Measurements from ENCODE around the gene PHACTR1.
"Not testable (repeated sequence)": the region's sequence is repeated elsewhere in the genome, so short reads cannot be mapped to it uniquely, and the experiment has no call there.

Gene PHACTR1

DNA sequence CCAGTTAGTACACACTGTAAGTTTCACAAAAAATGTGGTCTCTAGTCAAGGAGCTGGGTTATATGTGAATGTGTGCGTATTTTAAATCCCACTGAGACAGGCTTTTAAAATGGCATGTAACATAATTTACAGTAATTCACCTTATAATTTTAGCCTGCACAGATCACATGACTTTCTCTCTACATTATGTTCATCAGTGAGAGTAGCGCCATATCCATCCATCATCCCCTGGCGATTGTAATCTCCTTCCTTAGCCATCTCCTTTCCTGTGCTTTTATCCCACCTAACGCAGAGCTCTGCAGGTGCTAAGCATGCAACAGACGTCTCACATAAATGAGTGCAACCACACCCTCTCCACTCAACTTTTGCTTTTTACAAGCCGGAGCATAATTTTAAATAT, 401.0 kb downstream of the PHACTR1 start:
- H3K27me3 ChIP-seq (ENCODE audit: control insufficient read depth, insufficient read depth, low read length, poor library complexity, severe bottlenecking) = no peaks in the 10 kb centered on the region
- H3K27ac ChIP-seq (ENCODE audit: insufficient read depth, low read depth, low read length, poor library complexity, severe bottlenecking) = no peak overlapping the region
- peaks cover 14% of the 10 kb centered on the region for H3K4me1 ChIP-seq (ENCODE audit: control insufficient read depth, insufficient read depth, low read length)
- 71 to 87% methylated on average over 5 to 6 of the region's 6 CpGs for WGBS, 2 experiments
- no peaks in the 10 kb centered on the region for H3K36me3 ChIP-seq (ENCODE audit: control insufficient read depth, insufficient read depth, low read length)
- H3K9me3 ChIP-seq (ENCODE audit: control insufficient read depth, low read length) = no peaks in the 10 kb centered on the region
- H3K4me3 ChIP-seq (ENCODE audit: insufficient read depth, low read depth, low read length) = no peak overlapping the region

DNA sequence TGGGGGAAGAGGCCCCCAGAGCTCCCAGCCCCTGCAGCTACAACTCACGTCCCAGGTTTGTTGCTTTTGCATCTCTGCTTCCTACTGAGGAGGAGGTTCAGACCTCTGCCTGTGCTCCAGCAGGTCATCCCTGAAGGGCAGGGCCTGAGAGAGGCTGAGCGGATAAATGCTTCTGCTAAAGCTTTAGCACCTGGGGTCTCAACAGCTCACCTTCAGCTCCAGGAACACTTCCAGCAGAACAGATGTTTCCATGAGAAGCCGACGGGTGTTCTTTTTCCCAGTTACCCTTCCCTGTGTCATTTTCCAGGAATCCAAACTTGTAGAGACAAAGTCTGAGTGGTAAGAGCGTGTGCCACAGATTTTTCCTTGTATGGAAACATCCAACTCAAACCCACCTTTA, 403.0 kb downstream of the PHACTR1 start:
- no peaks in the 10 kb centered on the region for H3K9me3 ChIP-seq (ENCODE audit: control insufficient read depth, low read length)
- H3K27ac ChIP-seq (ENCODE audit: insufficient read depth, low read depth, low read length, poor library complexity, severe bottlenecking) = no peak overlapping the region
- H3K27me3 ChIP-seq (ENCODE audit: control insufficient read depth, insufficient read depth, low read length, poor library complexity, severe bottlenecking) = no peaks in the 10 kb centered on the region
- H3K4me1 ChIP-seq (ENCODE audit: control insufficient read depth, insufficient read depth, low read length) = peaks cover 8% of the 10 kb centered on the region
- H3K36me3 ChIP-seq (ENCODE audit: control insufficient read depth, insufficient read depth, low read length) = no peaks in the 10 kb centered on the region
- WGBS, 2 experiments = 79 to 80% methylated on average over 5 of the region's 5 CpGs
- H3K4me3 ChIP-seq (ENCODE audit: insufficient read depth, low read depth, low read length) = no peak overlapping the region

DNA sequence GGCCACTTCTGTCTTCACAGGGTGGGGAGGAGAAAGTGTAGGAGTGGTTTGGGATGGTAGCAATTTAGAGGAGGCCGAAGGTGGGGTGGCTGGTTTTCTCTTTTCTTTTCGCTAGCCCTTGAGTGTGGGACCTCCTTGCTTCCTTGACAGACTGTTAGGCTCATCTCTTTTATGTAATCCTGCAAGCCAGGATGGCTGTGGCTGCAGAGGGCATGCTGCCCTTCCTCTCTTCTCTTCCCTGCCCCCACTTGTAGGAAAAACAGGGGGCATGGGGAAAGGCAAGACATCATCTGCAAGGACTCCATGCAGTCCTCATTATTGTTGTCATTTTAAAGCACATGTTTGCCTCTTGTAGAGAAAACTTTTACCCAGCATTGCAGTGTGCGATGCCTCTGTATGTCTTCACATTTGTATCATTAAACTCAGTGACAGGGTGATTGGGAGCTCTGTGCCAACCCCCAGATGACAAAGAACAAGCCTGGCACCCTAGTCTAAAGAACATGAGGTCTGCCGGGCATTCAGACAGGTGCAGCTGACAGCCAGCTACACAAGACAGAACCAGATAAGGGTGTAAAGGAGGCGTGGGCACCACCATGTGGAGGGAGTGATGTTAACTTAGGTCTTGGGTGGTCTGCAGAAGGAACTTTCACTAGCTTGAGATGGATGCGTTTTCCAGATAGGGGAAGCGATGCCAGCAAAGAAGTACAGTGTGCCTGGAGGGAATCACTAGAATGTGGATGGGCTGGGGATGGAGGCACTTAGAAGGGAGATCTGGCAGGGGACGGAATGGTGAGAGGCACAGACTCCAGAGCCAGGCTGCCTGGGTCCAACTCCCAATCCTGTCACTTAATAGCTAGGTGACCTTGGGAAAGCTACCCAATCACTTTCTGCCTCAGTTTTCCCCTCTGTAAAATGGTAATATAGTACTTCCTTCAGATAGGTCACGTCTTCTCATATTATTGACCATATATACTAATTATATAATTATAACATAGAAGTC, 404.2 kb downstream of the PHACTR1 start:
- peaks cover 8% of the 10 kb centered on the region for H3K4me1 ChIP-seq (ENCODE audit: control insufficient read depth, insufficient read depth, low read length)
- WGBS, 2 experiments = 83 to 84% methylated on average over 8 of the region's 9 CpGs
- no peaks in the 10 kb centered on the region for H3K36me3 ChIP-seq (ENCODE audit: control insufficient read depth, insufficient read depth, low read length)
- H3K9me3 ChIP-seq (ENCODE audit: control insufficient read depth, low read length) = no peaks in the 10 kb centered on the region
- no peaks in the 10 kb centered on the region for H3K27me3 ChIP-seq (ENCODE audit: control insufficient read depth, insufficient read depth, low read length, poor library complexity, severe bottlenecking)
- no peak overlapping the region for H3K4me3 ChIP-seq (ENCODE audit: insufficient read depth, low read depth, low read length)
- H3K27ac ChIP-seq (ENCODE audit: insufficient read depth, low read depth, low read length, poor library complexity, severe bottlenecking) = no peak overlapping the region

DNA sequence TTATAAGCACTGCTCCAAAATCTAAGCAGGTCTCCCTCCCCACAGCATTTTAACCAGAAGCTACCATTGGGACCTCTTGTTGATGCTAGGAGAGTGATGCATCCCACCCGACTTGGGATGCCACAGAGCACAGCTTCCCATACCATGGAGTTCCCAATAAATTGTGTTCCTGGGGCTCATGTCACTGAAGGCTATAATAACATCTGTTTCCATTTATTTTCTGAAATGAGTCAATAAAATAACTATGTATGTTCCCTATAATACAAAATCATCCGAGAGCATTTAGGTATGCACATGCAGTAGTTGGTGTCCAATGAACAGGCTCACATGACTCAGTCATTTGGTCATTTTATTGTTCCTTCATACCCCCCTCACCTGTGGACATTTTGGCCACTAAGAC, 407.6 kb downstream of the PHACTR1 start:
- no peaks in the 10 kb centered on the region for H3K27me3 ChIP-seq (ENCODE audit: control insufficient read depth, insufficient read depth, low read length, poor library complexity, severe bottlenecking)
- no peak overlapping the region for H3K27ac ChIP-seq (ENCODE audit: insufficient read depth, low read depth, low read length, poor library complexity, severe bottlenecking)
- H3K4me3 ChIP-seq (ENCODE audit: insufficient read depth, low read depth, low read length) = no peak overlapping the region
- no peaks in the 10 kb centered on the region for H3K36me3 ChIP-seq (ENCODE audit: control insufficient read depth, insufficient read depth, low read length)
- H3K4me1 ChIP-seq (ENCODE audit: control insufficient read depth, insufficient read depth, low read length) = peaks cover 8% of the 10 kb centered on the region
- 85 to 92% methylated on average over 2 of the region's 2 CpGs for WGBS, 2 experiments
- H3K9me3 ChIP-seq (ENCODE audit: control insufficient read depth, low read length) = no peaks in the 10 kb centered on the region

DNA sequence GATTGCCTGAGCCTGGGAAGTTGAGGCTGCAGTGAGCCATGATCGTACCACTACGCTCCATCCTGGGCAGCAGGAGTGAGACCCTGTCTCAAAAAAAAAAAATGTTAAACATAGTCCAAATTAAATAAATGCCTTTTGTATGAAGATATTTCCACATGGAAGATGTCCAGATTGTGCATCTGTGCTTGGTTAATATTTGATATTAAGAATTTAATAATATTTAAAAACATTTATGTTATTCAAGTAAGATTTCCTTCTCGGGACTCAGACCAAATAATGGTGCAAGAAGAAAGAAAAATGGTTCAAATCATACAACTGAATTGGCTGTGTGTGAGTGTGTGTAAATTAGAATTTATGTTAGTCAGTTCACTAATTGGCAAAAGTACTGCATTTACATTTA, 409.3 kb downstream of the PHACTR1 start:
- Histone ChIP-seq H3K36me3 (ENCODE audit: control insufficient read depth, insufficient read depth, low read length) (no peaks in the 10 kb centered on the region), H3K4me1 (ENCODE audit: control insufficient read depth, insufficient read depth, low read length) (no peaks in the 10 kb centered on the region), H3K4me3 (ENCODE audit: insufficient read depth, low read depth, low read length) (no peak overlapping the region), H3K27ac (ENCODE audit: insufficient read depth, low read depth, low read length, poor library complexity, severe bottlenecking) (no peak overlapping the region), H3K27me3 (ENCODE audit: control insufficient read depth, insufficient read depth, low read length, poor library complexity, severe bottlenecking) (no peaks in the 10 kb centered on the region), H3K9me3 (ENCODE audit: control insufficient read depth, low read length) (no peaks in the 10 kb centered on the region)
- 90 to 96% methylated on average over 3 of the region's 3 CpGs for WGBS, 2 experiments

DNA sequence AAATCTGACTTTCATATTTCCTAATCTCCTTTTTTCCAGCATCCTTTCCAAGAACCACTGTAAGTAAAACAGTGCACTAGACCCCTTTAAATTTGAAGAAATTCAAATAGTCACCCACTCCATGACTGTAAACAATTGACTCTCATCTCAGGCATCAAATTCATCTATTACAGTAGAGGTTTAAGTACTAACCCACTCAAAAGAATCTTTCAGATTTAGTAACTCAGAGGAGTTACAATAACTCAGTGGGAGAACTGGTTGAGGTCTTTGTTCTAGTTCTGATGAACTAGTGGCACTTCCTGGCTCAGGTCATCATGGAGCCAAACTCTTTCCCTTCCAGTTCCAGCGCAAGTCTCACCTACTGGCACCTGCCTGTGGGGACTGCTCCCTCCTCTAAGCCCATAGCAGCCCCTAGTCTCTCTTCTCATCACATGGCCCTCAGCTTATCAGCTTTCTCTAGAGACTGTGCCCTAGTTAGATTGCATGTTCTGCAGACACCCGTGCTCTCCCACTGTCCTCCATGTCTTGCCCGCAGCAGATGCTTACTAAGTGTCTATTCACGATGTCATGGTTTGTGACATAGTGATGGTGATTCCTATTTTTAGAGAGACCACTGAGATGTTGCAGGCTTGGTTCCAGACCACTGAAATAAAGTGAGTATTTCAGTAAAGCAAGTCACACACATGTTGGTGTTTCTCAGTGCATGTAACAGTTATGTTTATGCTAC, 415.5 kb downstream of the PHACTR1 start:
- no peaks in the 10 kb centered on the region for H3K27me3 ChIP-seq (ENCODE audit: control insufficient read depth, insufficient read depth, low read length, poor library complexity, severe bottlenecking)
- no peaks in the 10 kb centered on the region for H3K36me3 ChIP-seq (ENCODE audit: control insufficient read depth, insufficient read depth, low read length)
- no peaks in the 10 kb centered on the region for H3K9me3 ChIP-seq (ENCODE audit: control insufficient read depth, low read length)
- WGBS, 2 experiments = 90 to 92% methylated on average over 4 of the region's 4 CpGs
- H3K4me3 ChIP-seq (ENCODE audit: insufficient read depth, low read depth, low read length) = no peak overlapping the region
- no peak overlapping the region for H3K27ac ChIP-seq (ENCODE audit: insufficient read depth, low read depth, low read length, poor library complexity, severe bottlenecking)
- H3K4me1 ChIP-seq (ENCODE audit: control insufficient read depth, insufficient read depth, low read length) = no peaks in the 10 kb centered on the region

DNA sequence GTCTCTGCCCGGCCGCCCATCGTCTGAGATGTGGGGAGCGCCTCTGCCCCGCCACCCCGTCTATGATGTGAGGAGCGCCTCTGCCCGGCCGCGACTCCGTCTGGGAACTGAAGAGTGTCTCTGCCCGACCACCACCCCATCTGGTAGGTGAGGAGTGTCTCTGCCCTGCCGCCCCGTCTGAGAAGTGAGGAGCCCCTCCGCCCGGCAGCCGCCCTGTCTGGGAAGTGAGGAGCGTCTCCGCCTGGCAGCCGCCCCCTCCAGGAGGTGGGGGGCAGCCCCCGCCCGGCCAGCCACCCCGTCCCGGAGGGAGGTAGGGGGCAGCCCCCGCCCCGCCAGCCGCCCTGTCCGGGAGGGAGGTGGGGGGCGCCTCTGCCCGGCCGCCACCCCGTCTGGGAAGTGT, 417.3 kb downstream of the PHACTR1 start:
- not testable (repeated sequence) for H3K4me3 ChIP-seq (ENCODE audit: insufficient read depth, low read depth, low read length); H3K27me3 ChIP-seq (ENCODE audit: control insufficient read depth, insufficient read depth, low read length, poor library complexity, severe bottlenecking); H3K4me1 ChIP-seq (ENCODE audit: control insufficient read depth, insufficient read depth, low read length); H3K9me3 ChIP-seq (ENCODE audit: control insufficient read depth, low read length); H3K27ac ChIP-seq (ENCODE audit: insufficient read depth, low read depth, low read length, poor library complexity, severe bottlenecking); H3K36me3 ChIP-seq (ENCODE audit: control insufficient read depth, insufficient read depth, low read length)
- WGBS, 2 experiments = 94 to 95% methylated on average over 32 of the region's 32 CpGs

DNA sequence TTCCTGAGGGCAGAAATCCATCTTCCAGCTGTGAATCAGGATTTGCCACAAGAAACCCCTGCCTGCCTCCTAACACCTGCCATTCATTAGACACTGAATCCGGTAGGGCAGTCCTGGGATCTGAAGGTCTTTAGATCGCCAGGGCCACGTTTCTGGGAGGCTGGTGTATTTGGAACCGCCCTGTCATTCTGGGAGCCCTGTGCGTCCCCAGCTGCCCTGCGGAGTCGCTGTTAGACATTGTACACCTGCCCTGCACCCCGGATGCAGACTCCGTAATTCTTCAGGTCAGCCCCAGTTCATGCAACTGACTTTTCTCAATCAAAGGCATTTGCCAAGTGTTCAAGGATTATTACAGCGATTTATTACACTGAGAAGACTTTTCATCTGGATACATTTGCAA, 418.6 kb downstream of the PHACTR1 start:
- Histone ChIP-seq H3K4me1 (ENCODE audit: control insufficient read depth, insufficient read depth, low read length) (no peaks in the 10 kb centered on the region), H3K27ac (ENCODE audit: insufficient read depth, low read depth, low read length, poor library complexity, severe bottlenecking) (no peak overlapping the region), H3K4me3 (ENCODE audit: insufficient read depth, low read depth, low read length) (no peak overlapping the region), H3K27me3 (ENCODE audit: control insufficient read depth, insufficient read depth, low read length, poor library complexity, severe bottlenecking) (no peaks in the 10 kb centered on the region), H3K36me3 (ENCODE audit: control insufficient read depth, insufficient read depth, low read length) (no peaks in the 10 kb centered on the region), H3K9me3 (ENCODE audit: control insufficient read depth, low read length) (no peaks in the 10 kb centered on the region)
- 74 to 76% methylated on average over 9 to 10 of the region's 10 CpGs for WGBS, 2 experiments

DNA sequence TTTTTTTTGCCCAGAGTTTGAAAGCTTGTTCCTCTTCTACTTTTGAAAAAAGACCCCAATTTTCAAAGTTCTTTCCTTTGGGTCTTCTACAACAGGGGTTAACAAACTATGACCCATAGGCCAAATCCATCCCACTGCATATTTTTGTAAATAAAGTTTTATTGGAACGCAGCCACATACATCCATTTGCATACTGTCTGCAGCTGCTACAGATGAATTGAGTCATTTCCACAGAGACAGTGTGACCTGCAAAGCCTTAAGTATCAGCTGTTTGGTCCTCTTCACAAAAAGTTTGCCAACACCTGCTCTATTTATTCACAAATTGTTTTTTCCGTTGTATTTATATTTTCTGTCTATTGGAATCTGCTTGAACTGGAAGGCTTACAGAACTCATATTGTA, 422.6 kb downstream of the PHACTR1 start:
- no peaks in the 10 kb centered on the region for H3K27me3 ChIP-seq (ENCODE audit: control insufficient read depth, insufficient read depth, low read length, poor library complexity, severe bottlenecking)
- no peaks in the 10 kb centered on the region for H3K4me1 ChIP-seq (ENCODE audit: control insufficient read depth, insufficient read depth, low read length)
- no peak overlapping the region for H3K4me3 ChIP-seq (ENCODE audit: insufficient read depth, low read depth, low read length)
- no peak overlapping the region for H3K27ac ChIP-seq (ENCODE audit: insufficient read depth, low read depth, low read length, poor library complexity, severe bottlenecking)
- no peaks in the 10 kb centered on the region for H3K36me3 ChIP-seq (ENCODE audit: control insufficient read depth, insufficient read depth, low read length)
- WGBS, 2 experiments = 89 to 90% methylated on average over 1 to 2 of the region's 2 CpGs
- no peaks in the 10 kb centered on the region for H3K9me3 ChIP-seq (ENCODE audit: control insufficient read depth, low read length)

DNA sequence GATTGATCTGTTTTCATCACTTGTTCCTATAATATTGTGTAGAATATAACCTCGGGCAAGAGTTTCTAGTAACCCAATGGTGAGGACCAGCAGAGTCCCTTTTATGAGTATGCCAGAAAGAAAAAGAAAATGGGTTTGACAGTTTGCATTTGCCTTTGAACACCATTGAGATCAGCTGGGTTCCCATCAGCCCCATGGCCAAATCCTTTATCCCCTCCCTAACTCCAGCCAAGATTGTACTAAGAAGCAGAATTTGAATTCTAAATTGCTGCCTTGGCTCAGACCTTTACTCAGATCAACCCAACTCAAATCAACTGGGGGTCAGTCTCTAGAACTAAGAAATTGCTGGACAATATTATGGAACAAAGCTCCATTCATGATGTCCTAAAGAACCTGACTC, 424.4 kb downstream of the PHACTR1 start:
- no peak overlapping the region for H3K27ac ChIP-seq (ENCODE audit: insufficient read depth, low read depth, low read length, poor library complexity, severe bottlenecking)
- whole genome bisulfite sequencing, 2 experiments = 93 to 96% methylated on average over 1 of the region's 1 CpG
- H3K9me3 ChIP-seq (ENCODE audit: control insufficient read depth, low read length) = no peaks in the 10 kb centered on the region
- H3K36me3 ChIP-seq (ENCODE audit: control insufficient read depth, insufficient read depth, low read length) = no peaks in the 10 kb centered on the region
- no peak overlapping the region for H3K4me3 ChIP-seq (ENCODE audit: insufficient read depth, low read depth, low read length)
- H3K4me1 ChIP-seq (ENCODE audit: control insufficient read depth, insufficient read depth, low read length) = no peaks in the 10 kb centered on the region
- H3K27me3 ChIP-seq (ENCODE audit: control insufficient read depth, insufficient read depth, low read length, poor library complexity, severe bottlenecking) = no peaks in the 10 kb centered on the region
